Inferior parietal cortex (tissue), 1 donor: ENCODE measurements around the gene ZNF644.

Source experiments
- DNase-seq: peaks from one replicate; pipeline ENCODE4 v3.0.0-alpha.2; 2016; ENCODE audit errors: extremely low spot score

The ZNF644 gene

DNA sequence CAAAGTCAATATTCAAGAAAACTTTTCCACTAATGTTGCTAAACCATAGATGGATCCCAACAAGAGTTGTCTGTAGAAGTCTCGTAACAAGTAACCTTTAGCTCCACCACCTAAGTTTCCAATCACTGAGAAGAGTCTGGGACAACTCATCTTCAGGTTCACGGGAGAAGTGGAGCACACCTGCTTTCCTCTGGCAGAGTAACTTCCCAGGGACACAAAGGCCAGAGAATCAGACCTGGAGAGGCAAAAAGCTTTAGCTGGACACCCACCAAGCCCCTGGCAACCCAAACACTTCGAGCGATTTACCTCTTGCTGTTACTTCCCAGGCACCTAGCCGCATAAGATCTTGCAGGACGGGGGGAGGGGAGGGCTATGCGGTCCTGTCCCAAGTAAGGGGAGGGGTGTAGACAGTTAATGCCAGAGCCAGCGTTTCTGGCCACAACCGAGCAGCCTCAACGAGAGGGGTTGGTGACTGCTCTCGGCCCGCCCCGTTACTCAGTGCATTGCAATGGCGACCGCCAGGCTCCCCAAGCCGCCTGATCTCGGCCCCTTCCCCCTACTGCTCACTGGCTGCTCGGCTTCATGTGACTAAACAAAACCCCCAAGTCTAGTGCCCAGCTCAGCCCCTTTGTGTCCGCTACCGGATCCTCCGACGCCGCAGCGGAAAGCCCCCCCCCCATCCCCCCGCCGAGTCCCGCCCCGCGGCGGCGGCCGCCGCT, 709 bp downstream of the ZNF644 start:
- DNase-seq, result no peak

DNA sequence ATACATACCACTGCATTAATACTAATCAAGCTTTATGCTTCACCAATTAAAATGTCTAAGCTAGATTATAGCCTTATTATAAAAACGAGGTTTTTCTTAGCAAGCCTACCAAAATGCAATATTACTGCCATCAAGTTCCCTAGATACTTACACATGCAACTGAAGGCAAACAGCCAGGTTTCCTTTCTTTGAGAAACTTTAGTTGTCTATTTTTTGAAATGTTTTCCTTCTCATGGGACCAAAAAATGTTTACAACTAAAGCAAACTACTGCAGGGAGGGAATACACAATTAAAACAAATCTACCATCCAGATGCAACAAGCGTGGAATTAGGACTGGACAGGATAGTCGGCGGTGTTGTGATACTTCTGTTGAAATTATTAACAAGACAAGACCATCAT, 1.3 kb downstream of the ZNF644 start:
- no peak for DNase-seq

DNA sequence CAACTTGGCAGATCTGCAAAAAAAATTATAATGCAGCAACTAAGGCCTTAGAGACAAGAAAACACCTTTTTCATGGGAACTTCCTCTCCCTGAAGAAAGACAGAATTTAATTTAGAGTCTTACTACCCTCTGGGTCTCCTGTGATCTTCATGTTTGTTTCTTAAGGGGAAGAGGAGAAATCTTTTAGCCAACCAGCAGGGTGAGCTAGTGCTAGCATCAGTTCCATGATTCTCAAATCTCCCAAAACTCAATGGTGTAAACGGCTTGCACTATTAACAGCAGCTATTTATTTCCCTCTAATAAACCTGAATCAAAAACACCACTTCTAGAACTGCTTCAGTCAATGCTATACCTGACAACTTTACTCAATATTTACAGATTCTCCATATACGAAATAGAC, 3.8 kb downstream of the ZNF644 start:
- no peak for DNase-seq

DNA sequence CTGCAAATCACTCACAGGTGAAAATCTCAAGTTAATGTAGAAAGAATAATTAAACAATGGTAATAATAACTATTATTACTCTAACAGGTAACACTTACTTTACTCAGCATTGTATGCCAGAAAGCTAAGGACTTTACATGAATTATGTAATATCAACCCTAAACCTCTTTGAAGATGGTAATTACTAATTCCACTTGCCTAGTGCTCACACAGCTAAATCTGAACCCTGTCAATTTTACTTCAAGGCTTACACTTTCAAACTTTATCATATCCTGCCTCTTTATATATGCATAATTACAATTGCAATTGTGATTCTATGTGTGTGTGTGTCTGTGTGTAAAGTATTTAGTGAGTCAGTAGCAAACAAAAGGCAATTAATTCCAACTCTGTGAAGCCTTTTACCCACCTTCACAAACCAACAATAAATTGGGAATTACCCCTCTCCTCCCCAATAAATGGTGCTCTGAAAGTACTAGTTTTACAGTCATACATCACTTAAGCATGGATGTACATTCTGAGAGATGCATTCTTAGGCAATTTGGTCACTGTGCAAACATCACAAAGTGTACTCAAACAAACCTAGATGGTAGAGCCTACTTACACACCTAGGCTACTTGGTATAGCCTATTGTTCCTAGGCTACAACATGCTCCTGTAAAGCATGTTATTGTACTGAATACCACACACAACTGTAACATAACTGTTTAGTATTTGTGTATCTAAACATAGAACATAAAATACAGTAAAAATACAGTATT, 5.9 kb downstream of the ZNF644 start:
- DNase-seq, result no peak

DNA sequence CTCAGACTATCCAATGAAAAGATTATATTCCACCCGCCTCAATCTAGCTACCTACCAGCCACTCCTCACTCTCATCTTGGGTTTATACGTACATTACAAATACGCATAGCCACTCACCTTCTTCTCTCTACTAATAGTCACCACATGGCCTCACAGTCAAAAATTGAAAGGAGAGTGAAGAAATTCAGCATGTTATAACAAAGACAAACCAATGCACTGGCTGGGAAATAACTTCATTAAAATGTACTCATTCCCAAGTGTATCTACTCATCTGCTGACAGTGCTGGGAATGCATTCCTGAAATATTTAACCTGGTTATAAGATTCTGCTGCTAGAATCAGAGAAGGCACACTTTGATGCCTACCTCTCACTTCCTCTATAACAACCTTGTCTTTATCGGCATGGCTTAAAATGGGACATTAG, 6.5 kb downstream of the ZNF644 start:
- no peak for DNase-seq

DNA sequence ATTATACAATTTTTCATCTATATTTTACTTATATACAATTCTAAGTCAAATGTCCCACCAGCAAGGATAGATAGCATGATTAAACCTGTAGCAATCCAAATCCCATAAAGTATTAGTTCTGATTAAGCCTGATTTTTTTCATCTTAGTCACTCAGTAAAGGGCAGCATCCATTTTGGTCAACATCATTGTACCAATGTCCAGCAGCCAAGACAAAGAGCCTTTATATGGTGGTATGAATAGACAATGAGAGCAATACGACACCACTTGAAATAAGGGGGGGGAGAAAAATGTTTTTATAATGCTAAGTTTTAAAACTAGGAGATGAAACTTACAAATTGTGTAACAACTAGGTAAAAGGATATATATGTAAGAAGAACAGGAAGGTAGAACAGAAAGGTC, 7.4 kb downstream of the ZNF644 start:
- DNase-seq, result peak; percentile 73

DNA sequence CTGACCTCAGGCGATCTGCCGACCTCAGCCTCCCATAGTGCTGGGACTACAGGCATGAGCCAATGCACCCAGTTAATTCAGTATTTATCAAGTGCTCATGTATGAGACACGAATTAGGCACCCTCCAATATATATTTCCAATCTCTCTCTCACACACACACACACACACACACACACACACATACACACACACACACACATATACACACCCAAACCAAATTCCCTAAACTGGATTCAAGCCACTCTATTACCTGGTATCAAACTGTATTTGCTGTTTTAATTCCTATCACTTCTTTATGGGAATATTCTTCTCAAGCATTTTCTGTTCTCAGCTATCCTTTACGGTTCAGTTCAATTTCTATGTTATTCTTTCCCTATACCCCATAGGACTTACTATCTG, 8.5 kb downstream of the ZNF644 start:
- no peak for DNase-seq

DNA sequence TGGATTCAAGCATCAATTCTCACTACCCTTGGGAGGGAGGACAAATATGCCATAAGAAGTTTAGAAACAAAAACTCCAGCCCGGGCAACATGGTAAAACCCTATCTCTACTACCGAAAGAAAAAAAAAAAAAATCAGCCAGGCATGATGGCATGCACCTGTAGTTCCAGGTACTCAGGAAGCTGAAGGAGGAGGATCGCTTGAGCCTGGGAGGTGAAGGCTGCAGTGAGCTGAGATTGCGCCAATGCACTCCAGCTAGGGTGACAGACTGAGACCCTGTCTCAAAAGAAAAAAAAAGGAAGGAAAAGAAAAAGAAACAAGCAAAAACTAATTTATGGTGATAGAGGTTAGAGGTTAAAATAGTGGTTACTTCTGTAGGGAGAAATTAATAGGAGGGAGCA, 9.6 kb downstream of the ZNF644 start:
- no peak for DNase-seq

DNA sequence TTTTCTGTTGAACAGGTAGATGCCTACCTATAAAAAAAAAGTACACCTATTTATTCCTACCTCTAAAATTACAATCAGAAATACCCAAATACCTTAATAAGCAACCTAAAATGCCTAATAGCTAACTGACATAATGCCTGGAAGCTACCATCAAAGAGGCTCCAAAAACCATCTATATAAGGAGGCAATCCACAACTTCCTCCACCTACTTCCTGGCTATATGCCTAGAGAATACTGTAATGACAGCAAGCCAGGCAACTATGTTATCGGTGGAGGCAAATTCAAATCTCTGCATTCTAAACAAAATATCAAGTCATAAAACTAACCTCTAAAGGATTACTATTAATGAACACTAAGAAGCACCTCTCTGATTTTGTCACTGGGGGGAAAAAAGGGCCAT, 10.1 kb downstream of the ZNF644 start:
- no peak for DNase-seq

DNA sequence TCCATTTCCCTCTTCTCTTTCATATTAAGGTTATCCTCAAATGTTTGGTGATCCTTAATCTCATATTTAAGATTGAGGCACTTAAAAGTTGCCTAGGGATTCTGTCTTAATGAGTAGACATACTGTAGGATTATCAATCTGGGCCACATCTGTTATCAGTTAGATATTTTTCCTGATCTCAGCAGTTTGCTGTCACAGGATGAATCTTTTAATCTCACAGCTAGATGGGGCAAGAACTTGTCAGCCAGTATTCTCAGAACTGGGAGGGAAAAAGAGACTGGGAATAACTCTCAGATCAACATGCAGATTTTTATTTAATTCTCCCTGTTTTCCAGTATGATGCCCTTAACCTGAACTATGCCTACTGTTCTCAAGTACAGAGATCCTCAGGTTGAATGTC, 14.0 kb downstream of the ZNF644 start:
- no peak for DNase-seq

DNA sequence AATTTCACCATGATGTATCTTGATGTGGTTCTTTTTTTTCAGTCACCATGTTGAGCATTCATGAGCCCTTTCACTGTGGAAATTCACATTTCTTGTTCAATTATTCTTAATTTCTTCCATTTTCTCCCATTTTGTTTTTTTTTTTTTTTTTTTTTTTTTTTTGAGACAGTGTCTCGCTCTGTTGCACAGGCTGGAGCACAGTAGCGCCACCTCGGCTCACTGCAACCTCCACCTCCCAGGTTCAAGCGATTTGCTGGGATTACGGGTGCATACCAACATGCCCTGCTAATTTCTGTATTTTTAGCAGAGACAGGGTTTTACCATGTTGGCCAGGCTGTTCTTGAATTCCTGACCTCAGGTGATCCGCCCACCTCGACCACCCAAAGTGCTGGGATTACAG, 14.7 kb downstream of the ZNF644 start:
- no peak for DNase-seq

DNA sequence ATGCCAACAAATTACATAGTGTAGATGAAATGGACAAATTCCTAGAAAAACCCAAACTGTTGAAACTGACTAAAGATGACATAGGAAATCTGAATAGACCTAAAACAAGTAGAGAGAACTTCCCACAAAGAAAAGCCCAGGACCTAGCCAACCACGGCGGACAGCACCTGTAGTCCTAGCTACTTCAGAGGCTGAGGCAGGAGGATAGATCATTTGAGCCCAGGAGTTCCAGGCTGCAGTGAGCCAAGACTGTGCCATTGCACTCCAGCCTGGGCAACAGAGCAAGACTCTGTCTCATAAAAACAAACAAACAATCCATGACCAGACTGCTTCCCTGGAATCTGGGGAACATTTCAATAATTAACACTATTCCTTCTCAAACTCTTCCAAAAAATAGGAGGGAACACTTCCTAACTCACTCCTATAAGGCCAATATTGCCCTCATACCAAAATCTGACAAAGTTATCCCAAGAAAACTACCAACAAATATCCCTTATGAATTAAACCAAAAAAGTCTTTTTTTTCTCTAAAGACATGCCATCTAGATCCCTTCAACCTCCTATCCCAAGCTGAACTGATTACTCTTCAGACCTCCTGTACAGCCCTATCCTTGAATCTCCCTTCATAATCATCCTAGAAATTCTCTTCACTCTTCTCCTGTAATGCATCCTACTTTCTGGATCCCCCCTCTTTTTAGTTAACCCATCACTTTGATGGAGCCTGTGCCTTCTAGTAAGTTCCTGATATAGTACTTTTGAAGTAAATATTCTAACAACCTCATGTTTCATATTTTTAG, 15.5 kb downstream of the ZNF644 start:
- DNase-seq, result no peak

DNA sequence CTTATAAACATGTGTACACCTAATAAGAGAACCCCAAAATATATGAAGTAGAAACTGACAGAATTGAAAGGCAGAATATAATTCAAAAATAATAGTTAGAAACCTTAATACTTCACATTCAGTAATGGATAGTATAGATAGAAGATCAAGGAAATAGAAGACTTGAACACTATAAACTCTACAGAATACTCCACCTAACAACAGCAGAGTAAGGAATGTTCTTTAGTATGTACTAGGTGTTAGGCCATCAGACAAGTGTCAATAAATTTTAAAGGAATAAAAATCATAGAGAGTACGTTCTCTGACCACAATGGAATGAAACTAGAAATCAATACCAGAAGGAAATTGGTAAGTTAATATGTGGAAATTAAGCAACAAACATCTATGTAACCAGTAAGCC, 16.6 kb downstream of the ZNF644 start:
- DNase-seq, result no peak

DNA sequence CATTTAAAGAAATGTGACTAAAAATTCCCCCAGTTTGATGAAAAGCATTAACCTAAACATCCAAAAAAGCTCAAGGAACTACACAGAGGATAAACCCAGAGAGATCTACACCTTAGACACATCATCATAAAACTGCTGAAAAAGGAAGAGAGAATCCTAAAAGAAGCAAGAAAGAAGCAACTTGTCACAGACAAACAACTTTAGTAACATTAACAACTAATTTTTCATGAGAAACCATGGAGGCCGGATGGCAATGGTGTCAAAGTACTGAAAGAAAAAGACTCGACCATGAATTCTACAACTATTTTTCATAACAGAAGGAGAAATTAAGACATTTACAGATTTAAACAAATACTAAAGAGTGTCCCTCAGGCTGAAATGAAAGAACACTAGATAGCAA, 17.7 kb downstream of the ZNF644 start:
- DNase-seq, result no peak

DNA sequence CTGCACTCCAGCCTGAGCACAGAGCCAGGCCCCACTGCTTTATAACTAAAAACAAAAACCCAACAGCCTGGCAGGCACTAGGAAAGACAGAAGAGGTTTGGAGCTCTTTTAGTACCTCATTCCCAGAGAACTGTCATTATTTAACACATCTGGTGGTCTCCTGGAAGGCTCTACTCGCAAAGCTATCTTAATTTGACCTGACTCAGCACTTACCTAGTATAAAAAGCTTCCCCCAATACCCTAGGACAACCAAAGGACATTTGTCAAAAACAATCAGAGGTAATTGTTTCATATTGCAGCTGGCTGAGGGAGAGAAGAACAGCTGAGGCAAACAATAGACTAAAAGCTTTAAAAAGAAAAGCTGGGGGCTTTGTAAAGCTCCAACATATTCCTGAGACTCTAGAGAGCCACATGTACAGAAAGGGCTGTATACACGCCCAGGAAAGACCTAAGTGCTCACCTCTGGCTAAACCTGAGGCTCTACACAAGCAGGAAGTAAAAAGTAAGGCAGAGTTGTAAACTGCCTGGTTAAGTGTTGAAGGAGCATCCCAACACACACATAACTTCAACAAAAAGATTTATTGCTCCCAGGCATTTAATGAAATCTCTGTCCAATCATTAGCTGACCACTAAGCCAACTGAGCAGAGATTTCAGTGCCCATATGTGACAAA, 25.0 kb downstream of the ZNF644 start:
- DNase-seq, result no peak

DNA sequence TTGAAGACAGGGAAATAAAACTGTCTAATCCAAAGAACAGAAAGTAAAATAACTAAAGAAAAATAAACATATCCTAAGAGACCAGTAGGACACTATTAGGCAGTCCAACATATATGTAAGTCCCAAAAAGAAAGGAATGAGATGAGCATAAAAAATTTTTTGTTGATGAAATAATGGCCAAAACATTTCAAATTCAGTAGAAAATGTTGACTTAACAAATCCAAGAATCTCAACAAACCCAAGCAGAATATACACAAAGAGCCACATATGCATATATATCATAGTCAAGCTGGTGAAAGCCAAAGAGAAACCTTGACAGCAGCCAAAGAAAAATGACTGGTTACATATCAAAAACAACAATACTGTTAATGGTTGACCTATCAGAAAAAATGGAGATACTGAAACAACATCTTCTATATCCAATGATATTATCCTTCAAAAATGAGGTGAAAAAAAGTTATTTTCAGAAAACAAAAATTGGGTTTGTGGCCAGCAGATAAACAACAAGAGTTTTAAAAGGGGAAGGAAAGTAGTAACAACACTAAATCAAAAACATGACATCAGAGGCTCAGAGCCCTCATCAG, 26.4 kb downstream of the ZNF644 start:
- no peak for DNase-seq

DNA sequence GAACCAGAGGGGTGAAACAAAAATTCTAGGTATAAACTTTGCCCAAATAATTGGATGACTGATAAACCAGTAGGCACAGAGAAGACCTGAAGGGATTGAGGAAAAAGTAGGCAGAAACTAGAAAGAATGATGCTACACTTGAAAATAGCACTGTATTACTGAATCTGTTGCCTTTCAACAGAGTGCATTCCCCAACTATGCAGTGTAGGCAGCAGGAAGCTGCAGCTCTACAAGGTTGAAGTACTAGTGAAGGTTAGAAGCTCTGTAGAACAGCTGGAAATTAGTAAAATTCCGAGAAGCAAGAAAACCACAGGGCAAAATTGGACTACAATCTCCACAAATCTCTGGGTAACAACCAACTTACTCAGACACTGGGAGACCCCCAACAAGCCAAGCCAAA, 27.4 kb downstream of the ZNF644 start:
- DNase-seq, result no peak

DNA sequence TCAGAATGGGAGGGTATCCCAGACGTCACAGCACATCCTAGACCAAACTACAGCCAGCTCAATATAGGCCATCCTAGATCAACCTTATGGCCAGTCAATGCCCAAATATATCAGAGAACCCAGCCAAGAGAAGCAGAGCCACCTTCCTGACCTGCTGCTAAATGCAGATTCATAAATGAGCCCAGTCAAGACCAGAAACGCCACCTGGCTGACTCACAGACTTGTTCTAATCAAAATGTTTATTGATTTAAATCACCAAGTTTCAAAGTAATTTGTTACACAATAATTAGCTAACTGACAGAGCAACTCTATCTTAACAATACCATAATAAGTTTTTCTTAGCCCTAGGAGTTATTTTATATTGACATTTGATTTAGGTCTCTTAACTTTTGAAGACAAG, 28.6 kb downstream of the ZNF644 start:
- no peak for DNase-seq

DNA sequence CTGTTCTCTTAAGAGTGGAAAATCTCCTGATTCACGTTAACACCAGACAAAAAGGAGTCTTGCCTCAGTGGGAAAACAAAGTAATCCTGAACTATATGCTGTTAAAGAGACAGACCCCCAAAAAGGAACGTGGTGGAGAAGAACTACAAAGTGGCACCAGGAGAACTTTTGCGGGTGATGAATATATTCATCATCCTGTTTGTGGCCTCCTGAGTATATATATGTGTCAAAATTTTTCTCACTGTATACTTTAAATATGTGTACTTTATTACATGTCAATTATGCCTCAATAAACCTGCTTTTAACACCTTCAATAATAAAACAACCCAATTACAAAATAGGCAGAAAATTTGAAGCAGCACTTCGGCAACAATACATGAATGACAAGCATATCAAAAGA, 31.1 kb downstream of the ZNF644 start:
- DNase-seq, result no peak

DNA sequence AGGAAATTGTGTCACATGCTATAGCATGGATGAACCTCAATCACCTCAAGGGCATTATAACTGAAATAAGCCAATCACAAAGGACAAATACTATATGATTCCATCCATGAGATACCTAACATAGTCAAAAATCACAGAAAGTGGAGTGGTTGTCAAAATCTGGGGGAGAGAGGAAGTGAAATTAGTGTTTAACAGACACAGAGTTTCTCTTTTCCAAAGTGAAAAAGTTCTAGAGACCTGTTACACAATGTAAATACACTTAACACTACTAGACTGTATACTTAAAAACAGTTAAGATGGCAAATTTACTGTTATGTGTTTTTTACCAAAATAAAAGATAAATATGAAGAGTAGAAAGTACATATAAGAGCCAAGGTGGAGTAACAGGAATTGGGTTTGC, 31.8 kb downstream of the ZNF644 start:
- DNase-seq, result no peak

DNA sequence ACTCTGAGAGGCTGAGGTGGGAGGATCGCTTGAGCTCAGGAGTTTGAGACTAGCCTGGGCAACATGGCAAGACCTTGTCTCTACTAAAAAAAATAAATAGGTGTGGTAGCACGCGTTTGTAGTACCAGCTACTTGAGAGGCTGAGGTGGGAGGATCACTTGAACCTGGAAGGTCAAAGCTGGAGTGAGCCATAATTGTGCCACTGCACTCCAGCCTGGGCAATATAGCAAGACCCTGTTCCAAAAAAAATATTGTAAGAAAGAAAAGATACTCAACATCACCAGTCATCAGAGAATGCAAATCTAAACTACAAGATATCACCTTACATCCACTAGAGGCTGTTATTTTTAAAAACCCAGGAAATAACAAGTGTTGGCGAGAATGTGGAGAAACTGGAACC, 32.5 kb downstream of the ZNF644 start:
- no peak for DNase-seq

DNA sequence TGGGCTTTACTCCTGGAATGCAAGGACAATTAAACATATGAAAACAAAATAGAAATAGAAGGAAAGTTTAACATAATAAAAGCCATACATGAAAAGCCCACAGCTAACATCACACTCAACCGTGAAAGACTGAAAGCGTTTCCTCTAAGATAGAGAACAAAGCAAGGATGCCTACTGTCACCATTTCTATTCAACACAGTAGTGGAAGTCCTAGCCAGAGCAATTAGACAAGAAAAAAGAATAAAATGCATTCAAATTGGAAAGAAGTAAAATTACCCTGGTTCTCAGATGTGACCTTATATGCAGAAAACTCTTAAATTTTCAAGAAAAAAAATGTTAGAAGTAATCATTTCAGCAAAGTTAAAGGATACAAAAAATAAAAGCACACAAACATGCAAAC, 34.0 kb downstream of the ZNF644 start:
- no peak for DNase-seq
